CD4-positive, alpha-beta T cell (primary cell): Measurements from ENCODE around the gene APBA2. TPM values are rescaled to one million over a fixed set of nuclear protein-coding genes. Genes with fewer than 3 reads are reported as not detected.
"Not testable (repeated sequence)": the region's sequence is repeated elsewhere in the genome, so short reads cannot be mapped to it uniquely, and the experiment has no call there.

Experiments
- ATAC-seq: fragments of 200-7000 bp; cut with Tn5 transposase; one replicate; pipeline ENCODE4 v1.10.0; 2022; ENCODE audit warnings: mild to moderate bottlenecking; ENCODE audit not compliant: poor library complexity
- CTCF ChIA-PET: fragments of 350-600 bp; sonication (Branson Sonifier 250); formaldehyde crosslinking; loops from one replicate; lab custom pipeline; 2021; ENCODE audit warnings: antibody characterized with exemption, inconsistent platforms; lab: Charles Lee
- POLR2A ChIA-PET: fragments of 350-600 bp; sonication (Branson Sonifier 250); formaldehyde crosslinking; loops from one replicate; lab custom pipeline; 2021; ENCODE audit warnings: antibody characterized with exemption, inconsistent platforms; lab: Charles Lee
- DNase-seq, 14 experiments: peaks; one replicate each; pipeline ENCODE4 v3.0.0-alpha.2; 2013 to 2020; ENCODE audit warnings: mixed read lengths in 2 of 14
- H3K27ac ChIP-seq, 2 donors: one replicate each; pipeline versions ENCODE4 v1.5.1 to v1.7.0; 2013; ENCODE audit warnings: low read length in 2 of 2, low read depth in 1 of 2, mild to moderate bottlenecking in 1 of 2
- H3K27me3 ChIP-seq, 2 experiments: 1 replicate in 1 of 2; 2 replicates in 1 of 2; pipeline versions ENCODE4 v1.6.1 to v1.7.0; 2013; ENCODE audit warnings: low read length in 2 of 2, control low read depth in 1 of 2, mild to moderate bottlenecking in 1 of 2, moderate library complexity in 1 of 2; ENCODE audit not compliant: insufficient read depth in 2 of 2, control insufficient read depth in 1 of 2
- H3K36me3 ChIP-seq: one replicate; pipeline ENCODE4 v1.6.1; 2013; ENCODE audit warnings: low read length, control low read depth; ENCODE audit not compliant: insufficient read depth
- H3K4me1 ChIP-seq: one replicate; pipeline ENCODE4 v1.6.1; 2013; ENCODE audit warnings: low read length, control low read depth; ENCODE audit not compliant: insufficient read depth
- H3K4me3 ChIP-seq: one replicate; pipeline ENCODE4 v1.5.1; 2013; ENCODE audit warnings: mild to moderate bottlenecking, low read length, moderate library complexity
- H3K9me3 ChIP-seq, 2 experiments: 1 replicate in 1 of 2; 2 replicates in 1 of 2; pipeline versions ENCODE4 v1.6.1 to v1.7.0; 2013; ENCODE audit warnings: low read length in 2 of 2, mild to moderate bottlenecking in 2 of 2, control low read depth in 1 of 2, moderate library complexity in 1 of 2; ENCODE audit not compliant: control insufficient read depth in 1 of 2, insufficient read depth in 1 of 2
- H3K27ac Mint-ChIP-seq: one replicate; pipeline ENCODE4 v1.8.0; 2020; ENCODE audit warnings: mixed read lengths
- H3K27me3 Mint-ChIP-seq: one replicate; pipeline ENCODE4 v1.8.0; 2021; ENCODE audit warnings: mixed read lengths
- H3K36me3 Mint-ChIP-seq: one replicate; pipeline ENCODE4 v1.8.0; 2021; ENCODE audit warnings: low read depth, mixed read lengths
- H3K4me1 Mint-ChIP-seq: one replicate; pipeline ENCODE4 v1.8.0; 2021; ENCODE audit warnings: low read depth, mixed read lengths
- H3K4me3 Mint-ChIP-seq: one replicate; pipeline ENCODE4 v1.8.0; 2020; ENCODE audit warnings: mild to moderate bottlenecking, mixed read lengths
- H3K9me3 Mint-ChIP-seq: one replicate; pipeline ENCODE4 v1.8.0; 2020; ENCODE audit warnings: mixed read lengths
- intact Hi-C, 2 experiments: fragments of 100-400 bp; cut with DNase I in 1 of 2; cut with micrococcal nuclease in 1 of 2; formaldehyde crosslinking; loops; one replicate each; pipeline versions ENCODE4 v1.15.1 to v1.9.0; 2023 to 2025; cut with DNase I, micrococcal nuclease
- total RNA-seq, 174 experiments: library from RNA in 2 of 174; stranded (reverse) in 2 of 174; gene quantifications; one replicate each; pipeline ENCODE4 v1.2.3 and lab custom pipeline; 2021 to 2026
- TF ChIP-seq, protein P1 (sequence below): fragments of 200-600 bp; IDR thresholded peaks from one replicate; pipeline ENCODE4 v1.8.0; 2022; ENCODE audit warnings: antibody characterized with exemption, mild to moderate bottlenecking

The APBA2 gene
- total RNA-seq, 2 experiments from 2014 or later, result 123 to 126 TPM

DNA sequence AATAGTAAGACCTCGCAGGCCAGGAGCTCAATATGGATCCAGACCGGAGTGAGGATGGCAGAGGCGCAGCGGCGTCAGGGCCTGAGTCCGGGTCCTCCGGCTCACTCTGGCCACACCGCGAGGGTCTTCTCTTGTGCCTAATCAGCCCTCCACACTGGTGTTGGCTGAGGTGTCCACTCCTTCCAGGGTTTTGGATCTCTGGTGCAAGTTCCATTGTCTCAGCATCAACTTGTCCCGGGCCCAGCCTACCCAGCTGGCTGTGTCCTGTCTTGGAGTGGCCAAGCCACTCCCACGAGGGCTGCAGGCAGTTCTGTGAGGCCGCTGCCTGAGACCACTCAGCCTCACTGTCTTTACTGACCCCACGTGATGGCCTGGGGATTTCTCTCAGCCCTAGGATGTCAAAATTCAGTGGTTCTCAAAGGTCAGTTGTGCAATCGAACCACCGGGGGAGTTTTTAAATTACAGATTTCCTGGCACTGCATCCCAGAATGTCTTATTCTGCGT is 24.7 kb upstream of the APBA2 start:
- intact Hi-C loops, result no loop called here
- no peak overlapping the region for H3K4me3 Mint-ChIP-seq
- H3K27ac Mint-ChIP-seq, result no peak overlapping the region
- no peaks in the 10 kb centered on the region for H3K9me3 Mint-ChIP-seq
- H3K36me3 Mint-ChIP-seq, result no peaks in the 10 kb centered on the region
- no peak overlapping the region for H3K27ac ChIP-seq
- H3K27me3 ChIP-seq, result no peaks in the 10 kb centered on the region
- DNase-seq (no peak), ATAC-seq (no peak)
- ChIA-PET POLR2A (no interaction called here), CTCF (no interaction called here)
- H3K27me3 Mint-ChIP-seq, result no peaks in the 10 kb centered on the region
- no peaks in the 10 kb centered on the region for H3K9me3 ChIP-seq
- H3K4me3 ChIP-seq, result no peak overlapping the region
- TF ChIP-seq, protein P1, sequence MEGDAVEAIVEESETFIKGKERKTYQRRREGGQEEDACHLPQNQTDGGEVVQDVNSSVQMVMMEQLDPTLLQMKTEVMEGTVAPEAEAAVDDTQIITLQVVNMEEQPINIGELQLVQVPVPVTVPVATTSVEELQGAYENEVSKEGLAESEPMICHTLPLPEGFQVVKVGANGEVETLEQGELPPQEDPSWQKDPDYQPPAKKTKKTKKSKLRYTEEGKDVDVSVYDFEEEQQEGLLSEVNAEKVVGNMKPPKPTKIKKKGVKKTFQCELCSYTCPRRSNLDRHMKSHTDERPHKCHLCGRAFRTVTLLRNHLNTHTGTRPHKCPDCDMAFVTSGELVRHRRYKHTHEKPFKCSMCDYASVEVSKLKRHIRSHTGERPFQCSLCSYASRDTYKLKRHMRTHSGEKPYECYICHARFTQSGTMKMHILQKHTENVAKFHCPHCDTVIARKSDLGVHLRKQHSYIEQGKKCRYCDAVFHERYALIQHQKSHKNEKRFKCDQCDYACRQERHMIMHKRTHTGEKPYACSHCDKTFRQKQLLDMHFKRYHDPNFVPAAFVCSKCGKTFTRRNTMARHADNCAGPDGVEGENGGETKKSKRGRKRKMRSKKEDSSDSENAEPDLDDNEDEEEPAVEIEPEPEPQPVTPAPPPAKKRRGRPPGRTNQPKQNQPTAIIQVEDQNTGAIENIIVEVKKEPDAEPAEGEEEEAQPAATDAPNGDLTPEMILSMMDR, result no peak
- H3K36me3 ChIP-seq, result no peaks in the 10 kb centered on the region
- no peaks in the 10 kb centered on the region for H3K4me1 Mint-ChIP-seq
- no peaks in the 10 kb centered on the region for H3K4me1 ChIP-seq

DNA sequence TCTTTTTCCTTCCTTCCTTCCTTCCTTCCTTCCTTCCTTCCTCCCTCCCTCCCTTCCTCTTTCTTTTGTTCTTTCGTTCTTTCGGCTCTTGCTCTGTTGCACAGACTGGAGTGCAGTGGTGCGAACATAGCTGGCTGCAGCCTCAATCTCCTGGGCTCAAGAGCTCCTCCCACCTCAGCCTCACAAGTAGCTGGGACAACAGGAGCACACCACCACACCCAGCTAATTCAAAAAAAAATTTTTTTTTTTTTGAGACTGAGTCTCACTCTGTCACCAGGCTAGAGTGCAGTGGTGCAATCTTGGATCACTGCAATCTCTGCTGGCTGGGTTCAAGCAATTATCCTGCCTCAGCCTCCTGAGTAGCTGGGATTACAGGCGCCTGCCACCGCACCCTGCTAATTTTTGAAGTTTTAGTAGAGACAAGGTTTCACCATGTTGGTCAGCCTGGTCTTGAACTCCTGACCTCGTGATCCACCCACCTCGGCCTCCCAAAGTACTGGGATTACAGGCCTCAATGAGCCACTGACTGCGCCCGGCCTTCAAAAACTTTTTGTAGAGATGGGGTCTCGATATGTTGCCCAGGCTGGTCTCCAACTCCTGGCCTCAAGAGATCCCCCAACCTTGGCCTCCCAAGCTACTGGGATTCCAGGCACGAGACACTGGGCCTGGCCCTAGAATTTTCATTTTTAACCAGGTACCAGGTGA is 24.0 kb upstream of the APBA2 start:
- H3K4me1 ChIP-seq, ATAC-seq, H3K4me3 Mint-ChIP-seq, H3K36me3 Mint-ChIP-seq, POLR2A ChIA-PET, intact Hi-C loops, H3K4me3 ChIP-seq, H3K27me3 ChIP-seq, H3K9me3 ChIP-seq, DNase-seq, H3K36me3 ChIP-seq, H3K9me3 Mint-ChIP-seq, H3K27me3 Mint-ChIP-seq, H3K27ac Mint-ChIP-seq, H3K27ac ChIP-seq, H3K4me1 Mint-ChIP-seq: not testable (repeated sequence)
- CTCF ChIA-PET, result interaction anchor here (1.0 kb wide), 1 partner anchor 19 kb away, joined by 3 read pairs; no protein-coding TSS in a partner anchor

DNA sequence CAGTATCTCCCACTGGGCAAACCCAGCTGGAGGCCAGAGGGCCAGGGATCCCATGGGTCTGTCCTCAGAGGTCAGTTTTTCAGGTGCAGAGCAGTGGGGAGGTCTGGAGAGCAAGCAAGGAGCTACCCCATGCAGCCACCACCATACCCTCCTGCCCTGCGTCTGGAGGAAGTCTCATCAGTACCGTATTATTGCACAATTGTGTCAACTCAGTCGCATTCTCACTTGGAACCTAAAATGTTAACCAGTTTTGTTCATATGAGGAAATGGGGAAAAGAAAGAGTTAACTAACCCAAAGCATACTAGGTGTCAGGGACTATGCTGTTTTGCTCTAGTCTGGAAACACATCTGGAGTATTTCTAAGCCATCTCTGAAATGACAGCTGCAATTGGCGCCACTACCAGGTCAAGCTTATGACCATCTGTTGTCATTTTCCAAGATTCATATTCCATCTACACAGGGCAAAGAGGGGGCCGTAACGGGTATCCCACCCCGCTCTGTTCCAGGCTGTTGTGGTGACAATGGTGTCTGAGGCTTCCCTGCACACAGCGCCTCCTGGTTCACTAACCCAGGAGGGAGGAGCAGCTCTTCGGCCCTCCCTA is 16.9 kb upstream of the APBA2 start:
- H3K4me1 Mint-ChIP-seq, result peaks cover 2% of the 10 kb centered on the region
- no peak overlapping the region for H3K4me3 ChIP-seq
- TF ChIP-seq, protein P1, result no peak
- CTCF ChIA-PET, result no interaction called here
- no peaks in the 10 kb centered on the region for H3K36me3 ChIP-seq
- ATAC-seq (no peak), DNase-seq (no peak)
- no peaks in the 10 kb centered on the region for H3K27me3 Mint-ChIP-seq
- H3K9me3 Mint-ChIP-seq, result no peaks in the 10 kb centered on the region
- no peaks in the 10 kb centered on the region for H3K27me3 ChIP-seq
- no peak overlapping the region for H3K4me3 Mint-ChIP-seq
- no peaks in the 10 kb centered on the region for H3K9me3 ChIP-seq
- peaks cover 1% of the 10 kb centered on the region for H3K4me1 ChIP-seq
- no peak overlapping the region for H3K27ac ChIP-seq
- no peak overlapping the region for H3K27ac Mint-ChIP-seq
- no peaks in the 10 kb centered on the region for H3K36me3 Mint-ChIP-seq
- POLR2A ChIA-PET, result no interaction called here
- intact Hi-C loops, result no loop called here
